Activated CD4-positive, alpha-beta T cell treated with anti-CD3 and anti-CD28 coated beads, Interleukin-2, Interleukin-6, amounts not matched to agents 100 ng/mL and 50 ng/mL, durations not matched to agents 16 hours and 8 hours (primary cell): ENCODE data around the gene CNDP1.

Source experiments
- DNase-seq: peaks from one replicate; pipeline ENCODE4 v3.0.0-alpha.2; 2020

Gene CNDP1

DNA sequence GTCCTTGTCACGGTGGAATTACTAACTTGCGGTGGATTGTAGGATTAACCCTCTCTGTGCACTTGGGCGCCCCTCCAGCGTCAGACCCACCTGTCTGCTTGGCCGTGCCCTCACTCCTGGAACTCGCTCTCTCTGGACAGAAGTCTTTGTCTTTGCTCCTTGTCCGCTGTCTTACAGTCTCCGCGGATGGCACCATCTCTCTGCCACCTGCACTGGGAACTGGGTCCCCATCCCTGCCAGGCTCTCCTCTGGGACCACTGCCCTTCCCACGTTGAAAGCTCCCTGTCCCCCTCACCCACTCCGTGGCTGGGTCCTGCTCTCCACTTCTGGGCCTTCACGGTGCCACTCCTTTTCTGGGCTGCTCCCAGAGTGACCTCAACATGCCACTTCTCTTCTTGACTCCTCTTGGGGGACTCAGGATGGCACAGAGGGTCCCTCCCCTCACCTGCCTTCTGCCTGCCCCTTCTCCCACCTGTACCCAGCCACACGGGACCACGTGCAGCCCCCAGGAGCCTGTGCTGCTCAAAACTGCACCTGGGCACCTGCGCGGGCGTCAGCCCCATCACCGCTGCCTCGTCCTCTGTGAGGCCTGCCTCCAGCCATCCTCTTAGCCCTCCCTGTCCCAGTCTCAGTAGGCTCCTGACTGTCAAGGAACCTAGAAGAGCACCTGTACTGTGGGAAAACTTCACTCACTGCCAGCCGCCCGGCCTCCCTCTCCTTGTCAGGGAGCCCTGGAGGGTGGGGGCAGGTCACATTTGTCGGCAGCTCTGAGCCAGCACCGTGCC is 27.0 kb upstream of the CNDP1 start:
- DNase-seq: no peak

DNA sequence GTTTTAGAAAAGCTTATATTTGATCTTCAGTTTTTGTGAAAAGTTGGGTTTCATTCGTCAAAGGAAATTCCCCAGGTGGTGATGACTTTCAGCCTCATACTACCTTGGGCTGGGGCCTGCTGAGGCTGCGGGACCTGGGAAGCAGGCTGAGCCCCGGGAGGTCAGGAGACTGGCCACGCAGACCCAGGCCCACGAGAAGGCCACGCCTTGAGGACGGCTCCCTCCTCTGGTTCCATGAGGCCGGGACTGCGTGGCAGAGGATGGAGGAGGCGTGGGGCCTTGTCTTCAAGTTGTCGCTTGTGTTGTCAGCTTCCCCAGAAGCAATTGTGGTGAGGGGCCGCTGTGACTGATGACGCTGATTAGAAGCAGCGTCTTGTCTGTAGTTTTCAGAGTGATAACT is 26.4 kb upstream of the CNDP1 start:
- DNase-seq: no peak

DNA sequence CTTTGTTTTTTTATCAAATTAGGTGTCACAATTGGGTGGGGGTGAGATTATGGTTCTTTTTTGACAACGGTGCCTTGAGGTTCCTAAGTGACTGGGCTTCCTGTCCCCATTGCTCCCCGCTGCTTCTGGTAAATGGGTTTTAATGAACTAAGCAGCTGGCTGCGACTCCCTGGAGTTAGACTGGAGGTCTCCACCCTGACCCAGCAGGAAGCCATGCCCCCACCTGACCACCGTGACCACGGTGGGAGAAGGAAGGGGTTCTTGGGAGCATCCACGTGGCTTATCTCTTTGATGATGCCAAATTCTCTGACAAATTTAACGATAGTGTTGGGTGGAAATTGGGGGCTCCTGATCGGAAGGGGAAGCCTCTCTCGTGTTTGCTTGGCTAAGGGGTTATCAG is 25.9 kb upstream of the CNDP1 start:
- no peak for DNase-seq

DNA sequence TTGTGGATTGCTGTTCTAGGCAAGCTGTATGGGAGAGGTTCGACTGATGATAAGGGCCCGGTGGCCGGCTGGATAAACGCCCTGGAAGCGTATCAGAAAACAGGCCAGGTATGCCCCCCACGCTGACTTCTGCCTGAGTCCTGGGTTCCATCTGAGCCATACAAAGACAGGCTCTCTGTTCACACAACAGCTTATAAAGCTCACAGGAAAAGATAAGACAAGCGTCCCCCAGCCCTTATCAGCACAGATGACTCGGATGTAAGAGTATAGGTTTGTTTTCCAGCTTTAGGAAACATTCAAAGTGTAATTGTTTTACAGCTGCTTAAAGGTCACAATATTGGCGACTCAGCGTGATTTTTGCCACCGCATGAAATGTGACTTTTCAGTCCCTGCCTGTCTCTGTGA is 25.5 kb upstream of the CNDP1 start:
- DNase-seq: no peak

DNA sequence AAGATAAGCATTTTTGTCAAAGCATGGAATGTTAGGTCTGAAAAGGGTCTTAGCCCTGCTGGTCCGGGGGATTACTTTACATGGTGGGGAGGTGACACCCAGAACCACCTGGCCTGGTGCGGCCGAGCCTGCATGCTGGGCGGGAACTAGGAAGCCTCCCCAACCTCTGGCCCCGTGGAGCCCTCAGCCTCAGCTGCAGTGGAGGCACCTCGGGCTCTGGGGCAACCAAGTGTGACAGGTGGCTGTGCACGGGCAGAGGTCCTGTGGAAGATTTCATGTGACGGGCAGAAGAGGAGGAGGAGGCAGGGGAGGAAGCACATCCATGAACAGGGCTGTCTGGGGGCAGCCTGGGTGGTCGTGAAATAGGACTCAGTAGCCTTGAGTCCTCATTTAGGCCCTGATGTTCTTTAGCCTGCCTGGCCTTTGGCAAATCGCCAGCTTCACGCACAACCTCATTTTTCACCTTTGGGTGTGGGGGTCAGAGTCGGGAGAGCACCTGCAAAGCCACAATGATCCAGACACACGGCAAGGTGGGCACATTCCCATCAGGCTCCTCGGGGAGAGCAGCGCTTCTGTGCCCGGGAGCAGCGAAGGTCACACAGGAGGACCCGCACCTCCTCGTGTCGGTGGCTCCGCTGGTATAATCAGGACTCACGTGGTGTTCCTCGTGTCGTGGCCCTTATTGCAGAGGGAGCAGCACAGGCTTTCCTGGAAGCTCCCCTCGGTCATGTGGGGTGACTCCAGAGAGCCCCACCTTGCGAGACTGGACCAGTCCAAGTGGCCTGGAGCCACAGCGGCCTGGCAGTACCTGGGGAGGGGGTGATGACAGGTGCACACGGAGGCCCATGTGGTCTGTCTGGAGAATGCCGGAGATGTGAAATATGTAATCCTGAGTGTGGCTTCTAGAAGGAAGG is 24.2 kb upstream of the CNDP1 start:
- no peak for DNase-seq

DNA sequence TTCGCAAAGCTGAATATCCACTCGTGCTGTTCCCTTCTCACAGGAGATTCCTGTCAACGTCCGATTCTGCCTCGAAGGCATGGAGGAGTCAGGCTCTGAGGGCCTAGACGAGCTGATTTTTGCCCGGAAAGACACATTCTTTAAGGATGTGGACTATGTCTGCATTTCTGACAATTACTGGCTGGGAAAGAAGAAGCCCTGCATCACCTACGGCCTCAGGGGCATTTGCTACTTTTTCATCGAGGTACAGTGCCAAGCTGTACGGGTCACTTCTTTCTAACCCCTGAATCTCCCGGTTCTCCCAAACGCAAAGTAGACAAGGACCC is 23.6 kb upstream of the CNDP1 start:
- DNase-seq: no peak

DNA sequence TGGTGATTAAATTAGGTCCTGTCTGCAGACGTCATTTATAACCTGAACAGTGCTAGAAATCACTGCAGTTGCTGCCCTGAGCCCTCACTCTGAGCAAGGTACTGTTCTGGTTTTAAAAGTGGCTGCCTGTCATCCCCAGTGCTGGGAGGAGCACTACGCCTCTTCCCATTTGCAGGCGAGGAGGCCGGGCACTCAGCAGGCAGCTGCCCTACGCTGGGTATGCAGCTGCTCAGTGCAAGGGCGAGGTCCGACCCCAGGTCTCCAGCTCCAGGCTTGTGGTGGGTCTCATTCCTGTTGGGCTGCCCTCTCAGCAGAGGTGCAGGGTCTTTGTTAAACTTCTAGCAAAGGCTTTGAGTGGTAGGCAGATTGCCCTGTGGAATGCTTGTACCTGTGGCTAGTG is 22.5 kb upstream of the CNDP1 start:
- DNase-seq: no peak

DNA sequence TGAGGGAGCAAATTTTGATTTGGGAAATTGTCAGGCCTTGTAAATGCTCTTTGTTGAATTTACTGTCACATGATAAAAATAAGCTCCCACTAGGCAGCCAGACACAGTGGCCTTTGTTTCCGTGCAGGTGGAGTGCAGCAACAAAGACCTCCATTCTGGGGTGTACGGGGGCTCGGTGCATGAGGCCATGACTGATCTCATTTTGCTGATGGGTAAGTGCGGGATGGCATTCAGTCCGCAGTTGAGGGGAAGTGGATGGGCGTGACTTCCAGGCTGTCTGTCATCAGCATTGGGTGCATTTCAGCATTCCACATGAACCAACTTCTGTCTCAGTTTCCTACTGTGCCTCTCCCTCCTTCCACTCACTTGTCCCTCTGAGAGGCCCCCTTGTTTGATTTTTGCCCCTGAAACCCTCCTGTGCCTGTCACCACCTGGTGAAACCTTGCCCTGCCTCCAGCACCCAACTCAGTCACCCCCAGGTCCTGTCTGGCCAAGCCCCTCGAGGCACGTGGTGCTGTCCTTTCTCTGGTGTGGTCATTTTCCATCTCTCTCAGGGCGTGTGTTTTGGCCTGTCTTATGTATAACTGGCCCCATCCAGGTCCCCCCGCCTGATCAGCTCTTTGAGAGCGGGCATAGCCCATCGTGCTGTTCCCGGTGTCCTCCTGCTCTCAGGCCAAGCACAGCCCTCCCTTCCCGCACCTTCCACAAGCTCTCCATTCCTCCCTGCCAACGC is 21.8 kb upstream of the CNDP1 start:
- no peak for DNase-seq

DNA sequence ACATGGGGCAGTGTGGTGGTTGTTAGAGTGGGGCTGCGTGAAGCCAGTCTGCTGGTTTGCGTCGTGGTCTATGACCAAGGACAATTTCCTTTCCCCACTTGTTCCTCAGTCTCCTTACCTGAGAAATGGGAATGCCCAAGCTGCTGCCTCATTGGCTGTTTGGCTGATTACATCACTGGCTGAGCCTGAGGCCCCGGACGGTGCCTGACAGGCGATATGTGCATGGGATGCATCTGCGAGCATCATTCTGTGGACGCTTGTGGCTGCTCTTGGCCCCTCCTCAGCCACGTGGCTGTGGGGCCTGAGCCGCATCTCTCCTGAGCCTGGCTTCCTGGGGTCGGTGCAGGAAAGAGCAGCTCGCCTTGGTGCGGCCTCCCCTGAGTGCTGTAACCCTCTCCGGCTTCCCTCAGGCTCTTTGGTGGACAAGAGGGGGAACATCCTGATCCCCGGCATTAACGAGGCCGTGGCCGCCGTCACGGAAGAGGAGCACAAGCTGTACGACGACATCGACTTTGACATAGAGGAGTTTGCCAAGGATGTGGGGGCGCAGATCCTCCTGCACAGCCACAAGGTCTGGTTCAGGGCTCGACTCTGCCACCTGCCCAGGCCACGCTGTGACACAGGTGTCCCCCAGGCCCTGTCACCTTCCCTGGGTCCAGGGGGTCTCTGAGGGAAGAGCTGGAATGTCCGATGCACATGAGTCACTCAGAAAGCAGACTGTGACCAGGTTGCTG is 21.0 kb upstream of the CNDP1 start:
- no peak for DNase-seq

DNA sequence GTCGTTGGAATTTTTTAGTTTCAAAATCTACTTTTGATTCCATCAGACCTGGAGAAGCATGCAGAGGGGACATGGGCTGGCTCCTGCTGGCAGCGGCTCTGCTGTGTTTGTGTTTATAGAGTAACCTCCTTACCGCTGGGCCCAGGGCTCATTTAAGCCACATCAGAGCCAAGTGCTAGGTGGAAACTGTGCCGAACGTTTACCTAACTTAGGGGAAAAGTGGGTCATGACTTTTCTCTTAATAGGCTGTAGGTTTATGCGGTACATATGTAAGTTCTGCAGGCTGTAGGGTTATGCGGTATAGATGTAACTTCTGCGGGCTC is 20.5 kb upstream of the CNDP1 start:
- DNase-seq: no peak

DNA sequence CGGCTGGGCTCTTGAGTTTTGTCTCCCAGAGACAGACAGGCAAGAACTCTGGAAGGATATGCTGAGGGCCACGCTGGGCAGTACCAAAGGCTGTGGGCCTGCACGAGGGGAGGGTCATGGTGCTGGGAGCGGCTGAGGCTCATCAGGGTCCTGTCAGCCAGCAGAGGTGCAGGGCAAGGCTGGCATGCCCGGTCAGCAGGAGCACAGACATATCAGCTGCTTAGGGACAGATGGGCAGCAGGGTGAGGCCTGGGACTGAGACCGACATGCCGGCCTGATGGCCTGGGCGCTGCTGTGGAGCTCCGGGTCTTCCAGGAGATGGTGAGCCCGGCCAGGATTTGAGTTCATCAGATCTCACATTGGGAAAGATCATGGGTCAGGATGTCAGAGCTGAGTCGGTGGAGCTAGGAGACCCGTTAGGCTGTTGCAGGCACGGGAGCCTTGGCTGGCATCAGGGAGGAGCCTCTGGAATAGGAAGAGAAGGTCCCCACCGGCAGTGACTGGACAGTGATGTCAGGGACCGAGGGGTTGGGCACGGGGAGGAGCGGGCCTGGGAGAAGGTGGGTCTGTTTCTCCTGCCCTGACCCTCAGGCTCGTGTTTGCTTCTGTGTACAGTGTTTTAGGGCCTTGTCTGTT is 19.3 kb upstream of the CNDP1 start:
- no peak for DNase-seq

DNA sequence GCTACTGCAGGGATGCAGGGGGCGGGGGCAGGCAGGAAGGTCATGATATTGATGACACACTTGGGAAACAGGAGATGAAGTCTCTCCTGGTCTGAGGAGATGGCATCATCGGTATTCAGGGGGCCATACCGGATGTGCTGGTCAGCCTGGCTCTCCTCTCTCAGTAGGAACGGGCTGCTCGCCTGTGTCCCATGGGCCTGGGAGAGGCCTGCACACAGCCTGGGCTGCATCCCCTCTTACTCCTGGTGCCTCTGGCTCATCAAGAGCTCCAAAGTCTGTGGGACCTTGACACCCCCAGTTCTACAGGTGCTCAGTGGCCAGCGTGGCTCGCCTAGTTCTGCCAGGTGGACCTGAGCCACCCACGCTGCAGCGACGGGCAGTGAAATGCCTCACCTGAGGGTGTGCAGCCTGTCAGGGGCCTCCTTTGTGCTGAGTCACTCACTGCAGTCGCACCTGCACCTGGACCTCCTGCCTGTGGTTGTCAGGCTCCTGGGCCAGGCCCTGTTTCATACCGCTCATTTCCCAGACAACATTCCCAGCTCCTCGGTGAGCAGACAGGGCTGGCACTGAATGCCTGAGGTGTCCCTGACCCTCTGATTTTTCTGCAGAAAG is 18.6 kb upstream of the CNDP1 start:
- DNase-seq: no peak

DNA sequence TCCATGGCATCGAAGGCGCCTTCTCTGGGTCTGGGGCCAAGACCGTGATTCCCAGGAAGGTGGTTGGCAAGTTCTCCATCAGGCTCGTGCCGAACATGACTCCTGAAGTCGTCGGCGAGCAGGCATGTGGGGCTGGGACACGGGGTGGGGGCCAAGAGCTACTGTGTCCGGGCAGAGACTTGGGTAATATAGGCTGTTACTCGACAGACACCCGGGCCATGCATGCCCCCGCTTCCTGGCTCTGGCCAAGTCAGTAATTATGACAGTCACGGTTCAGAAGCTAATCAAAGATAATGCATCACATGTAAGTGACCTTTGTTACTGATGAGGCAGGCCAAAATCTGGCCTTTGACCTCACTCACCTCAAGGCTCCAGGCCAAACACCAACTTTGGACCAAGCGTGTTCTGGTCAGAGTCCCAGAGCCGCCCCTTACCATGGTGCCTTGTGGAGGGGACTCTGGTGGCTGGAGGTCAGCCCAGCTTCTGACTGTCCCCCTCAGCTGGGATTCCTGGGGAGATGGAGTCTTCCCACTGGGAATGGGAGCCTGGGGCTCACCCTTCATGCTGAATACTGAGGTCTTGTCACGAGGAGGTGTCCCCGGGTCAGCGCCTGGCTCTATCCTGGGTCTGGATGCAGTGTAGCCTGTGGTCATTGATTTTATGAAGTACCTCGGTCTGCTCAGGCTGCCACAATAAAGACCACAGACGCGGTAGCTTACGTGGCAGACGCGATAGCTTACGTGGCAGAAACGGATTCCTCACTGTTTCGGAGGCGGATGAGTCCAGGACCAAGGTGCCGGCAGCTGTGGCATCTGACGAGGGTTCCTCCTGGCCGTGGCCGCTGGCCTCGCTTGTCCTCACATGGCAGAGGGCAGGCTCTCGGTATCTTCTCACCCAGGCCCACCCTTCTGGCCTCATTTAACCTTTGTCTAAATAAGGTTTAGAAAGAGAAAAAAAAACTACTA is 17.7 kb upstream of the CNDP1 start:
- no peak for DNase-seq

DNA sequence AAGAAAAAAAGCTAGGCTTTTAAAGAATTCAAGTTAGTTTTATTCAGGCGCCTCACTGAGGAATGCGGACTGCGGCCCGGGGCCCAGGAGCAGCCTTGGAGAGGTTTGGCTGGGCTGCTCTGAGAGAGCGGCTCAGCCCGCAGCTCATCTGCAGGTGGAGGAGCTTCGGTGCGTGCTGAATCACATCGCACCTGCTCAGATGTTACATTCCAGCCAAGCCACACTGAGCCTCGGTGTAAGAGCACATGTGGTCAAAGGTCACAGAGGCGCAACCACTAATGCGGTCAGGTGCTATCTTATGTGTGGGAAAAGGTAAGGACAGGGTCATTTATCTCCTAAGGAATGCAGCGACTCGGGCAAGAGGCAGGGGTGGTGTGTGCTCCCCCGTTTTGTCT is 17.1 kb upstream of the CNDP1 start:
- no peak for DNase-seq

DNA sequence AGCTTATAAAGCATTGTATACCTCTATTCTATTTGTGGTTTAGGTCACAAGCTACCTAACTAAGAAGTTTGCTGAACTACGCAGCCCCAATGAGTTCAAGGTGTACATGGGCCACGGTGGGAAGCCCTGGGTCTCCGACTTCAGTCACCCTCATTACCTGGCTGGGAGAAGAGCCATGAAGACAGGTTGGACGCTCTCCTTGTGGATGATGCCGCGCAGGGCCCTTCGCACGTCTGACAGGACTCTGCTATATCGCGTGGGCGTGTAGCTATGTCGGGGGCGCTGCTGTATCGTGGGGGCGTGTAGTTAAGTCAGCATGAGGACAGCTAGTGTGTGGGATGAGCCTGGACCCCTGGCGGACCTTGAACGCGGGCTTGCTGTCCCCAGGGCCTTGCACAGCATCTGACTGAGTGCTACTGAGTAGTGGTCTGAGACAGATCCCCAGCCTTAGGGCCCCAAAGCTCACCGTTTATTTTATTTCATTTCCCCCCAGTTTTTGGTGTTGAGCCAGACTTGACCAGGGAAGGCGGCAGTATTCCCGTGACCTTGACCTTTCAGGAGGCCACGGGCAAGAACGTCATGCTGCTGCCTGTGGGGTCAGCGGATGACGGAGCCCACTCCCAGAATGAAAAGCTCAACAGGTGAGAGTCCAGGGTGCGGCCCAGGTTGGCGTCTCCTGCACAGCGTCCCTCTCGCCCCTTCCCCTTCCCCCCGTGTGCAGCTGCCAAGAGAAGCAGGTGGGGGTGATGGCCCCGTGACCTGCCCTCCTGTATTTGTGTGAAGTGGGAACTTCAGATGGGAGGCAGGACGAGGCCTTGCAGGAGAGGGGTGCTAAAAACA is 15.6 kb upstream of the CNDP1 start:
- no peak for DNase-seq

DNA sequence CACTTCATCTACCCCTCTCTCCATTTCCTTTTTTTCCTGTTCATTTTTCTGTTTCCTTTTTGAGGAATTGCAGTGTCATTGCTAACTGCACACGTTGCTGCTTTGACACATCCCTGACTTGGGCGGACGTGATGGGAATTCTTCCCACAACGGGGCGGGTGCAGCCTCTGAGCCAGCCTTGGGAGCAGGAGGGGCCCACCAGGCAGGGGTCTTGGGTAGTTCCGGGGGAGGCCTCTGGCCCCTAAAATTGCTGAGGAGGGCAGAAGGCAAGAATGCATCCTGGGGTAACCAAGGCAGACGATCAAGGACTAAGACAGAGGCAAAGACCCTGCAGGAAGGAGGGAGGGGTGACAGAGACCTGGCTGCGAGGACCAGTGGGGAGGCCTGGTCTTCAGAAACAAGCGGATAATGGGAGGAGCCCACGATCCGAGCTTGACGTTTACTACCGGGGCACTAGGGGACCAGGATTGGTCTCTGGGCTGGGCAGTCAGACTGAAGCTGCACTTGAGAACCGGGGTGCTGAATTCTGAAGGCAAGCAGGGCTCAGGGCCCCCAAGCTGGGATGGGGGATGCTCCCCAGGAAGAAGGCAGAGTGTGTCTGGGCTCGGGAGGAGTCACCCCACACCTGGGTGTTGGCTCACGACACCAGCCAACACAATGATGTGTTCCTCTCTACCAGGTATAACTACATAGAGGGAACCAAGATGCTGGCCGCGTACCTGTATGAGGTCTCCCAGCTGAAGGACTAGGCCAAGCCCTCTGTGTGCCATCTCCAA is 14.8 kb upstream of the CNDP1 start:
- DNase-seq: no peak

DNA sequence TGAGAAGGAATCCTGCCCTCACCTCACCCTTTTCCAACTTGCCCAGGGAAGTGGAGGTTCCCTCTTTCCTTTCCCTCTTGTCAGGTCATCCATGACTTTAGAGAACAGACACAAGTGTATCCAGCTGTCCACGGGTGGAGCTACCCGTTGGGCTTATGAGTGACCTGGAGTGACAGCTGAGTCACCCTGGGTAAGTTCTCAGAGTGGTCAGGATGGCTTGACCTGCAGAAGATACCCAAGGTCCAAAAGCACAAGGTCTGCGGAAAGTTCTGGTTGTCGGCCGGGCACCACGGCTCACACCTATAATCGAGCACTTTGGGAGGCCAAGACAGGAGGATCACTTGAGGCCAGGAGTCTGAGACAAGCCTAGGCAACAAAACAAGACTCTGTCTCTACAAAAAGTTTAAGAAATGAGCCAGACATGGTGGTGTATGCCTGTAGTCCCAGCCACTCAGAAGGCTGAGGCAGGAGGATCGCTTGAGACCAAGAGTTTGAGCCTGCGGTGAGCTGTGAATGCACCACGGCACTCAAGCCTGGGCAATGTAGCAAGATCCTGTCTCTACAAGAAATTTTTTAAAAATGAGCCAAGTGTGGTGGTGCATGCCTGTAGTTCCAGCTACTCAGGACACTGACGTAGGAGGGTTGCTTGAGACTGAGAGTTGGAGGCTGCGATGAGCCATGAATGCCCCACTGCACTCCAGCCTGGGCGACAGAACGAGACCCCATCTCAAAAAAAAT is 14.0 kb upstream of the CNDP1 start:
- no peak for DNase-seq

DNA sequence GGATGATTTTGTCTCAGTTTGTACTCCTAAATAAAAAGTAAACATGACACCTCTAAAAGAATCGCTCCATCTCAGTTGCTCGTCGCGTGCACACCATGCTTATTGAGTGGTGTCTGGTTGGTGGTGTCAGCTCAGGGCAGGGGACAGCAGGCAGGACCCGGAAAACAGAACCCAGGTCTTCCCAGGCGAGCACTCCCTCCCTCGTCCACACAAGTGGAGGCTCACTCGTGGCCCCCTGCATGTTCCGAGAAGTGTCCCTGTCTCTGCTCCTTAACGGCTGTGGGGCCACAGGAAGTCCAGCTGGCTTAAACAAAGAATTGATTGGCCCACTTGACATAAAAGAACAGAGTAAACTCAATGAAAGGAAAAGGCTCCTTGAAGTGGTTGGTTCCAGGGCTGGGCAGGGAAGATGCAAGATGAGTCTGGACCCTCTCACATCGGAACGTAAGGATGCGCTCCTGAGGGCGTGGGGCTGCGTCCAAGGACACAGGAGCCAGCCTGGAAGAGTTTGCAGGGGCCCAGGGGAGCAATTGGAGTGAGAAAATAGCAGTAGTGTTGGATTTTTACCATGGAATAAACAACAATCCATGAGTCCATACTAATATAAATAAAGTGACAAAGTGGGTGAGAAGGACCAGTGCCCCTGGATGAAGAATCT is 13.1 kb upstream of the CNDP1 start:
- DNase-seq: no peak
